ENCODE measurements around the gene MISP.

MISP gene

DNA sequence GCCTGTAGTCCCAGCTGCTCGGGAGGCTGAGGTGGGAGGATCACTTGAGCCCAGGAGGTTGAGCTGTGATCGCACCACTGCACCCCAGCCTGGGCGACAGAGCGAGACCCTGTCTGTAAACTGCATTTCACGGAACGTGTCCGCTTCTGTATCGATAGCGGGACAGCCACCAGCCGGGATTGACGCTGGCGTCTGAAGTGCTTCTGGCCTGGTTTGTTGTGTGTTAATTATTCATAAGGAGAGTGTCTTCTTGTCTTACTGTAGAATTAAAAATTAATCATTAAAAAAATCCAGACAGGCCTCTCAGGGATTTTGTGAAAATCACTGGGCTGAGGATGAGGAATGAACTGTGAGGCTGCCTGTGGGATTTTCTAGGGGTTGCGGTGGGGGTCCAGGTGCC lies 16.2 kb upstream of the MISP start:
- TF ChIP-seq GATA3 (IDR thresholded peaks at IDR 0.05; ENCODE audit: low read depth, low read length), result no peak
- no peak for TF ChIP-seq GATA2 (IDR thresholded peaks at IDR 0.05; ENCODE audit: low read depth, low read length)

GRCh38 chr19:736125-736524 lies 14.8 kb upstream of the MISP start:
- TF ChIP-seq GATA3 (IDR thresholded peaks at IDR 0.05; ENCODE audit: low read depth, low read length) (no peak), GATA2 (IDR thresholded peaks at IDR 0.05; ENCODE audit: low read depth, low read length) (no peak)

- TF ChIP-seq GATA3 (IDR thresholded peaks at IDR 0.05; ENCODE audit: low read depth, low read length) (no peak), GATA2 (IDR thresholded peaks at IDR 0.05; ENCODE audit: low read depth, low read length) (no peak)
These were observed 13.3 kb upstream of the MISP start for GRCh38 chr19:737591-738093.

GRCh38 chr19:738509-739128 lies 12.3 kb upstream of the MISP start:
- TF ChIP-seq GATA3 (IDR thresholded peaks at IDR 0.05; ENCODE audit: low read depth, low read length) (no peak), GATA2 (IDR thresholded peaks at IDR 0.05; ENCODE audit: low read depth, low read length) (no peak)

GRCh38 chr19:739998-740715 lies 10.8 kb upstream of the MISP start:
- TF ChIP-seq GATA3 (IDR thresholded peaks at IDR 0.05; ENCODE audit: low read depth, low read length) (no peak), GATA2 (IDR thresholded peaks at IDR 0.05; ENCODE audit: low read depth, low read length) (no peak)

- no peak for TF ChIP-seq GATA2 (IDR thresholded peaks at IDR 0.05; ENCODE audit: low read depth, low read length)
- TF ChIP-seq GATA3 (IDR thresholded peaks at IDR 0.05; ENCODE audit: low read depth, low read length), result no peak
These were observed 9.3 kb upstream of the MISP start for GRCh38 chr19:741506-742131.

- TF ChIP-seq GATA3 (IDR thresholded peaks at IDR 0.05; ENCODE audit: low read depth, low read length) (no peak), GATA2 (IDR thresholded peaks at IDR 0.05; ENCODE audit: low read depth, low read length) (no peak)
These were observed 8.3 kb upstream of the MISP start for GRCh38 chr19:742540-743075.

- no peak for TF ChIP-seq GATA2 (IDR thresholded peaks at IDR 0.05; ENCODE audit: low read depth, low read length)
- TF ChIP-seq GATA3 (IDR thresholded peaks at IDR 0.05; ENCODE audit: low read depth, low read length), result no peak
These were observed 7.7 kb upstream of the MISP start for GRCh38 chr19:743168-743687.

- no peak for TF ChIP-seq GATA3 (IDR thresholded peaks at IDR 0.05; ENCODE audit: low read depth, low read length)
These were observed 4.6 kb upstream of the MISP start for GRCh38 chr19:746208-746819.

DNA sequence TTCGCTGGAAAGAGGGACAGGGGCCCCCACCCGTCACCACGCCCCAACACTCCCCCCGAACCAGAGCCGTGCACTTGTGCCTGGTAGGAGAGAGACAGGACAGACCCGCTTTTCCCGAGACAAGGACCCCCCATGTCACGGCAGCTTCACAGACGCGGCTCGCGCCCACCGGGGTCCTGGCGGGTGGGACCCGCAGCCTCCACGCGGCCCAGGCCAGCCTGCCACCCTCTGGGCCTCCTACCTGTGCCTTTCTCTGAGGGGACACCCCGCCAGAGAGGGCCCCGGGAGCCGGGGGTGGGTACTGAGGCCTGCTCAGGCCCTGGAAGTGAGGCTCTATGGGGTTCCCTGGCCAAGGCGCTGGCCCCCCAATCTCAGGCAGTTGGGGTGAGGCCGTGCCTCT lies 4.0 kb upstream of the MISP start:
- TF ChIP-seq GATA2 (IDR thresholded peaks at IDR 0.05; ENCODE audit: low read depth, low read length) (no peak), GATA3 (IDR thresholded peaks at IDR 0.05; ENCODE audit: low read depth, low read length) (no peak)

GRCh38 chr19:747432-748273 lies 3.3 kb upstream of the MISP start:
- TF ChIP-seq GATA2 (IDR thresholded peaks at IDR 0.05; ENCODE audit: low read depth, low read length), result no peak
- no peak for TF ChIP-seq GATA3 (IDR thresholded peaks at IDR 0.05; ENCODE audit: low read depth, low read length)

DNA sequence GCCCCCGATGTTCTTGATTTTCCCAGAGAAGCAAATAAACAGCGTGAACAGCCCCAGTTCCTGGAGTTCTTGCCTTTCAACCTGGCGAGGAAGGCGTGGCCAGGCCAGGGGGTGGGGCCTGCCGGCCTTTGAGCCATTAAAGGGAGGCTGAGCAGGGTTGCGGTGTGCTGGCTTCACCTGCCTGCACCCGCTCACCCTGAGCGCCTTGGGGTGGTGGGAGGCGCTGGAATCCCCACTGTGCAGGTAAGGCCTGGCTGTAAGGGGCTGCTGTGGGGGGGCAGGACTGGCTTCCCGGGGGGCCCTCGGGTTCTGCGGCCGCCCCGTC lies 2.7 kb upstream of the MISP start:
- no peak for TF ChIP-seq GATA2 (IDR thresholded peaks at IDR 0.05; ENCODE audit: low read depth, low read length)
- no peak for TF ChIP-seq GATA3 (IDR thresholded peaks at IDR 0.05; ENCODE audit: low read depth, low read length)

GRCh38 chr19:749811-750210 lies 1.1 kb upstream of the MISP start:
- TF ChIP-seq GATA3 (IDR thresholded peaks at IDR 0.05; ENCODE audit: low read depth, low read length), result no peak
- TF ChIP-seq GATA2 (IDR thresholded peaks at IDR 0.05; ENCODE audit: low read depth, low read length), result no peak

All from SH-SY5Y (cell line).